COR-L47 (cell line): ENCODE measurements around the gene CDH23.
"Not testable (repeated sequence)": the region's sequence is repeated elsewhere in the genome, so short reads cannot be mapped to it uniquely, and the experiment has no call there.

Experiments
- DNase-seq: peaks from one replicate; lab custom pipeline; 2025; lab: John Stamatoyannopoulos, UW

CDH23 gene

GRCh38 chr10:71838264-71839211 lies 441.8 kb downstream of the CDH23 start:
- no peak for DNase-seq

- peak; percentile 60 for DNase-seq
Measured at GRCh38 chr10:71840177-71840957, 443.6 kb downstream of the CDH23 start.

GRCh38 chr10:71840958-71841335 lies 444.2 kb downstream of the CDH23 start:
- no peak for DNase-seq

GRCh38 chr10:71842422-71842821 lies 445.7 kb downstream of the CDH23 start:
- DNase-seq, result no peak

GRCh38 chr10:71842856-71843686 lies 446.4 kb downstream of the CDH23 start:
- no peak for DNase-seq

GRCh38 chr10:71844084-71844483 lies 447.4 kb downstream of the CDH23 start:
- DNase-seq, result no peak

- DNase-seq, result no peak
Measured at GRCh38 chr10:71844695-71845094, 448.0 kb downstream of the CDH23 start.

GRCh38 chr10:71845410-71846405 lies 449.0 kb downstream of the CDH23 start:
- peak; percentile 11 for DNase-seq

- no peak for DNase-seq
Measured at GRCh38 chr10:71846816-71847215, 450.1 kb downstream of the CDH23 start.

GRCh38 chr10:71847418-71847817 lies 450.7 kb downstream of the CDH23 start:
- DNase-seq, result no peak

- DNase-seq, result no peak
Measured at GRCh38 chr10:71848325-71849275, 451.9 kb downstream of the CDH23 start.

- no peak for DNase-seq
Measured at GRCh38 chr10:71849461-71849908, 452.8 kb downstream of the CDH23 start.

- no peak for DNase-seq
Measured at GRCh38 chr10:71850021-71850742, 453.5 kb downstream of the CDH23 start.

- peak; percentile 86 for DNase-seq
Measured at GRCh38 chr10:71850743-71851464, 454.2 kb downstream of the CDH23 start, which contains the start of gene PSAP. Gene PSAP, minus strand, starts transcription at chr10:71851251. Its CDS starts 30 bp downstream, at chr10:71851221.

GRCh38 chr10:71851465-71852095 lies 454.9 kb downstream of the CDH23 start:
- DNase-seq, result not testable (repeated sequence)

GRCh38 chr10:71852355-71852937 lies 455.7 kb downstream of the CDH23 start:
- DNase-seq, result no peak

GRCh38 chr10:71854031-71854430 lies 457.3 kb downstream of the CDH23 start:
- no peak for DNase-seq
